HepG2 (cell line): ENCODE measurements around the gene COPS4. TPM values are rescaled to one million over a fixed set of nuclear protein-coding genes. Genes with fewer than 3 reads are reported as not detected.

Source experiments
- ATAC-seq: fragments of 200-7000 bp; cut with Tn5 transposase; 3 replicates; pipeline ENCODE4 v1.9.1; 2020; ENCODE audit warnings: mild to moderate bottlenecking, moderate library complexity
- BruUV-seq: library from RNA; stranded (reverse); fragments of 400-500 nt; replicated peaks from 2 replicates; lab custom pipeline; 2021; lab: Mats Ljungman, UMichigan
- CTCF ChIA-PET: fragments of 300-600 bp; formaldehyde crosslinking; extraction: SDS; loops from one replicate; lab custom pipeline; 2021; ENCODE audit warnings: low total read pairs, inconsistent platforms, low intra/inter-chr PET ratio; lab: Yijun Ruan, JAX
- POLR2A ChIA-PET: fragments of 350-600 bp; sonication (Branson Sonifier 250); formaldehyde crosslinking; loops from one replicate; lab custom pipeline; 2020; ENCODE audit warnings: antibody characterized with exemption, inconsistent platforms; lab: Yijun Ruan, JAX
- DNase-seq: peaks from one replicate; pipeline ENCODE4 v3.0.0-alpha.2; 2015; ENCODE audit warnings: low spot score
- FAIRE-seq: peaks from 3 replicates; lab custom pipeline; 2011; peaks lifted over from hg19 to GRCh38; lab: Jason Lieb, UNC
- H2AFZ ChIP-seq: one replicate; pipeline ENCODE4 v1.6.1; 2011; ENCODE audit warnings: low read length, inconsistent platforms
- H3K27ac ChIP-seq: fragments of 300-600 bp; 3 replicates; pipeline ENCODE4 v1.8.0; 2011; ENCODE audit warnings: mixed run types, mild to moderate bottlenecking, mixed read lengths, low read length, inconsistent platforms; ENCODE audit not compliant: insufficient read depth; ENCODE audit errors: extremely low read length
- H3K27me3 ChIP-seq, 2 experiments: fragments of 200-600 bp in 1 of 2; 2 replicates in 1 of 2; 3 replicates in 1 of 2; pipeline versions ENCODE4 v1.6.0 to v1.8.0; 2011; ENCODE audit warnings: low read length in 2 of 2, mild to moderate bottlenecking in 2 of 2, moderate library complexity in 2 of 2, inconsistent platforms in 1 of 2; ENCODE audit not compliant: insufficient read depth in 2 of 2, control insufficient read depth in 1 of 2
- H3K36me3 ChIP-seq, 2 experiments: fragments of 200-600 bp in 1 of 2; replicated peaks in 1 of 2; 2 replicates in 1 of 2; 3 replicates in 1 of 2; pipeline versions ENCODE4 v1.5.1 to v1.8.0; 2011; ENCODE audit warnings: low read length in 2 of 2, inconsistent platforms in 1 of 2; ENCODE audit not compliant: insufficient read depth in 2 of 2, control insufficient read depth in 1 of 2
- H3K4me1 ChIP-seq: 2 replicates; pipeline ENCODE4 v1.5.1; 2012; ENCODE audit warnings: low read length, inconsistent platforms; ENCODE audit not compliant: insufficient read depth
- H3K4me2 ChIP-seq: 2 replicates; pipeline ENCODE4 v1.6.0; 2011; ENCODE audit warnings: low read depth, low read length, inconsistent platforms
- H3K4me3 ChIP-seq, 3 experiments: fragments of 200-600 bp in 1 of 3; sonication (generic), shearing (Covaris generic) in 1 of 3; replicated peaks in 1 of 3; 2 replicates each; pipeline ENCODE4 v1.5.1; 2011 to 2016; ENCODE audit warnings: low read length in 3 of 3, inconsistent platforms in 2 of 3, low read depth in 2 of 3, mild to moderate bottlenecking in 2 of 3, control low read depth in 1 of 3, mixed read lengths in 1 of 3; ENCODE audit not compliant: insufficient read depth in 1 of 3
- H3K79me2 ChIP-seq: one replicate; pipeline ENCODE4 v1.6.1; 2011; ENCODE audit warnings: low read length, inconsistent platforms; ENCODE audit not compliant: insufficient read depth
- H3K9ac ChIP-seq: 2 replicates; pipeline ENCODE4 v1.6.0; 2011; ENCODE audit warnings: mild to moderate bottlenecking, low read depth, low read length, inconsistent platforms; ENCODE audit not compliant: insufficient read depth
- H3K9me3 ChIP-seq: 2 replicates; pipeline ENCODE4 v1.5.1; 2012; ENCODE audit warnings: mild to moderate bottlenecking, low read length
- H4K20me1 ChIP-seq: 2 replicates; pipeline ENCODE4 v1.6.0; 2011; ENCODE audit warnings: inconsistent platforms, mild to moderate bottlenecking, low read length, moderate library complexity; ENCODE audit not compliant: insufficient read depth
- KDM6A ChIP-seq: IDR thresholded peaks from 2 replicates; pipeline ENCODE4 v1.6.1; 2016; ENCODE audit warnings: low read depth
- KLF16 ChIP-seq, 2 experiments: sonication (generic) in 1 of 2; formaldehyde crosslinking in 1 of 2; IDR thresholded peaks; 2 replicates each; pipeline versions ENCODE4 v1.6.1 to v1.8.0; 2016 to 2023; ENCODE audit warnings: missing genetic modification reagents in 2 of 2, missing compliant biosample characterization in 1 of 2
- MTA3 ChIP-seq: sonication (generic); formaldehyde crosslinking; IDR thresholded peaks from 2 replicates; pipeline ENCODE4 v1.4.0; 2020; ENCODE audit warnings: missing genetic modification reagents
- PHF8 ChIP-seq: sonication (generic); formaldehyde crosslinking; IDR thresholded peaks from 2 replicates; pipeline ENCODE4 v1.5.0; 2020; ENCODE audit warnings: missing genetic modification reagents
- RNF2 ChIP-seq: fragments of 450-650 bp; conservative IDR thresholded peaks from 2 replicates; pipeline ENCODE4 v1.6.1; 2016; ENCODE audit warnings: low read depth
- ZKSCAN1 ChIP-seq: fragments of 150-350 bp; IDR thresholded peaks from 2 replicates; pipeline ENCODE4 v1.6.1; 2014; ENCODE audit warnings: low read length
- ZNF263 ChIP-seq: sonication (generic); formaldehyde crosslinking; IDR thresholded peaks from 2 replicates; pipeline ENCODE4 v1.4.0; 2020; ENCODE audit warnings: missing genetic modification reagents
- ZNF367 ChIP-seq: sonication (generic); formaldehyde crosslinking; IDR thresholded peaks from 2 replicates; pipeline ENCODE4 v1.4.0; 2020; ENCODE audit warnings: missing genetic modification reagents, borderline replicate concordance
- ZNF713 ChIP-seq: sonication (generic); formaldehyde crosslinking; IDR thresholded peaks from 2 replicates; pipeline ENCODE4 v1.4.0; 2020; ENCODE audit warnings: mild to moderate bottlenecking, missing genetic modification reagents
- WGBS: methylation state at CpG from one replicate; pipeline ENCODE4 v1.1.6; 2017; ENCODE audit warnings: low lambda C conversion rate; 5-methylcytosine and 5-hydroxymethylcytosine counted together
- in situ Hi-C: cut with HindIII; loops from 2 replicates; pipeline ENCODE4 v1.10.0; 2017; ENCODE audit warnings: low pct_unique_long_range_greater_than_20kb; ENCODE audit not compliant: extremely low pct_ligation_motif_present
- intact Hi-C: fragments of 100-400 bp; cut with micrococcal nuclease; formaldehyde crosslinking; loops from one replicate; pipeline ENCODE4 v1.10.0; 2022; ENCODE audit not compliant: unreplicated experiment
- polyA plus RNA-seq, 8 experiments: library from polyadenylated mRNA; depleted of rRNA in 3 of 8; stranded (reverse) in 7 of 8; unstranded in 1 of 8; fragments of >200 nt; fragmentation: Illumina TruSeq in 4 of 8; extraction: Trizol in 4 of 8; gene quantifications; 2 replicates each; pipeline versions ENCODE4 v1.2.1 to v1.2.3, GENCODE V29; 2011 to 2016; ENCODE audit warnings: low read depth in 4 of 8, missing spikeins in 1 of 8, mixed read lengths in 1 of 8; ENCODE audit not compliant: insufficient read depth in 1 of 8
- total RNA-seq, 5 experiments: library from RNA; depleted of rRNA; stranded (reverse); fragments of >200 nt; fragmentation: Illumina TruSeq; extraction: Trizol; gene quantifications; 2 replicates each; pipeline ENCODE4 v1.2.3, GENCODE V29; 2016; ENCODE audit warnings: low read depth in 1 of 5
- TF ChIP-seq, protein P1 (sequence below): sonication (generic); formaldehyde crosslinking; IDR thresholded peaks from 2 replicates; pipeline ENCODE4 v1.4.0; 2020; ENCODE audit warnings: missing genetic modification reagents, mild to moderate bottlenecking, borderline replicate concordance
- TF ChIP-seq, protein P2 (sequence below): sonication (generic); formaldehyde crosslinking; IDR thresholded peaks from 2 replicates; pipeline ENCODE4 v1.4.0; 2020; ENCODE audit warnings: mild to moderate bottlenecking, missing genetic modification reagents

The COPS4 gene
- total and polyA plus RNA-seq, 2 of the 13 experiments (the other 11 are each of a cell fraction or from before 2014, with no cell fraction given): 28.8 to 52.5 TPM

DNA sequence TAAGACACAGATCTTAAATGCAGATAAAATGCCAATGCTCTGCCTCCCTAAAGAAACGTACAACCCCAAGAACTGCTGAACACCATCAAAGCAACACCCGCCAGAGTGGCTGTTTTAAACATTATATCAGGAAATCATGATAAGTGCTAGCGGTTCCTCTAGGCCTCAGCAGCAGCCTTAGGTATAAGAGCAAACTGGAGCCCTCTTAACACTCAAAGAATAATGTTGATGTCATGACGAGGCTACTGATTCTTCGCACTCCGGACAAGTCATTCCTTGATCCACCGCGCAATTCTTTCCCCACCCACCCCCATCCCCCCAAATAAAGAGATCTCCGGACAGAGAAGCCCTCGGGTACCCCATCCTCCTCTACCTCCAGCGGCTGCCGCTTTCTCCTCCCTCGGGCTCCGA, 24.9 kb upstream of the COPS4 start (continued):
- TF ChIP-seq ZNF367 (CRISPR knock-in tag): no peak
- no peak for TF ChIP-seq ZKSCAN1
- TF ChIP-seq KDM6A (CRISPR knock-in tag): no peak
- TF ChIP-seq, protein P1, sequence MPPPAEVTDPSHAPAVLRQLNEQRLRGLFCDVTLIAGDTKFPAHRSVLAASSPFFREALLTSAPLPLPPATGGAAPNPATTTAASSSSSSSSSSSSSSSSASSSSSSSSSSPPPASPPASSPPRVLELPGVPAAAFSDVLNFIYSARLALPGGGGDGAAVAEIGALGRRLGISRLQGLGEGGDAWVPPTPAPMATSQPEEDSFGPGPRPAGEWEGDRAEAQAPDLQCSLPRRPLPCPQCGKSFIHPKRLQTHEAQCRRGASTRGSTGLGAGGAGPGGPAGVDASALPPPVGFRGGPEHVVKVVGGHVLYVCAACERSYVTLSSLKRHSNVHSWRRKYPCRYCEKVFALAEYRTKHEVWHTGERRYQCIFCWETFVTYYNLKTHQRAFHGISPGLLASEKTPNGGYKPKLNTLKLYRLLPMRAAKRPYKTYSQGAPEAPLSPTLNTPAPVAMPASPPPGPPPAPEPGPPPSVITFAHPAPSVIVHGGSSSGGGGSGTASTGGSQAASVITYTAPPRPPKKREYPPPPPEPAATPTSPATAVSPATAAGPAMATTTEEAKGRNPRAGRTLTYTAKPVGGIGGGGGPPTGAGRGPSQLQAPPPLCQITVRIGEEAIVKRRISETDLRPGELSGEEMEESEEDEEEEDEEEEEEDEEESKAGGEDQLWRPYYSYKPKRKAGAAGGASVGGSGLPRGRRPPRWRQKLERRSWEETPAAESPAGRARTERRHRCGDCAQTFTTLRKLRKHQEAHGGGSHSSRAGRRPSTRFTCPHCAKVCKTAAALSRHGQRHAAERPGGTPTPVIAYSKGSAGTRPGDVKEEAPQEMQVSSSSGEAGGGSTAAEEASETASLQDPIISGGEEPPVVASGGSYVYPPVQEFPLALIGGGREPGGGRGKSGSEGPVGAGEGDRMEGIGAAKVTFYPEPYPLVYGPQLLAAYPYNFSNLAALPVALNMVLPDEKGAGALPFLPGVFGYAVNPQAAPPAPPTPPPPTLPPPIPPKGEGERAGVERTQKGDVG (CRISPR knock-in tag): no peak
- peak; percentile 10; the same call in 1 of the 2 replicates for TF ChIP-seq PHF8
- TF ChIP-seq ZNF263 (CRISPR knock-in tag): no peak
- 0 out of 4 replicates have a peak, but pooled peaks of 1 of the 2 experiments have one; percentile 8 for TF ChIP-seq KLF16 (CRISPR knock-in tag; IDR thresholded peaks at IDR 0.05)

DNA sequence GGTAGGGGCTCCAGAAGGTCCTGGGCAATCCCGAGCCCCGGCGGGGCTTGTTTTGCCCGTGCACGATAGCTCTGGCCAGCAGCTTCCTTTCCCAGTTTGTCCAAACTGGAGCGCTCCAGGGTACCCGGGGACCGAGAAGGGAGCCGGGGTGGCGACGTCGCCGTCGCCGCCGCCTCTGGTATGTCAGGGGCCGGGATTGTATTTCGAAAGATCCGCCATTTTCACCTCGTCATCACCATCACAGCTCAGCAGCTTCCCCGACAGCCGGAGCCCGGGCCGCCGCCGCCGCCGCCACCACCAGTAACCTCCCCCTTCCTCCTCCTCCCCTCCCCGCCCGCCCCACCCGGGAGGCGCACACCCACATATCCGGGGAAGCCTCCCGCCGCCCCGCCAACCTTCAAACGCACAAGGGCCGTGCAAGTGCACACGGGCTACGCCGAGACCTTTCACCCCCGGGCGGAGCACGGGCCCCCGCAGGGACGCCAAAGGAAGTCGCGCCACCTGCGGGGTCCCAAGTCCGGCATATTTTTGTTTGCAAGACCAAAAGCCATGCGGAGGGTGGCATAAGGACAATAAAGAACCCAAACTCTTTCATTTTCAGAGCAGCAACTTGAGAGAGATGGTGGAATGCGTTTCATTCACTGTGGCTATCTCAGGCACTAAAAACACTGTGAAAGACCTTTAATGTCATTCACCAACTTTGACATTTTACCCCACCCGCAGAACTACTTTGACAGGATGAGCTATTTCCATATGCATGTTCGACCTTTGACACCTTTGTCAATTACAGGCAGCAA, 24.3 kb upstream of the COPS4 start, which contains the start of gene LIN54:
TSS of gene LIN54 (minus strand) at position 302 of the 797 bp plus-strand sequence. CDS start 25,979 bp downstream, outside the sequence.
- Histone ChIP-seq H4K20me1 (peaks cover 7% of the 10 kb centered on the region; the same call in 1 of the 2 replicates), H2AFZ (no peak within 1 kb of the TSS), H3K27ac (peak within 1 kb of the TSS; percentile 94), H3K4me2 (peak within 1 kb of the TSS; percentile 86), H3K4me1 (peaks cover 37% of the 10 kb centered on the region), H3K9ac (peak within 1 kb of the TSS; percentile 90), H3K4me3 (peak within 1 kb of the TSS; percentile 90 to 93 (median 92)), H3K9me3 (no peaks in the 10 kb centered on the region), H3K79me2 (peaks cover 61% of the 10 kb centered on the region), H3K36me3 (no peaks in the 10 kb centered on the region; a peak in 1 of 5 replicates), H3K27me3 (no peaks in the 10 kb centered on the region; a peak in 2 of 5 replicates)
- intact Hi-C loops: loop anchor here (1.0 to 5.0 kb wide), 2 partner anchors 20 to 123 kb away; no protein-coding TSS in a partner anchor
- no TSS peak for BruUV-seq
- CTCF ChIA-PET: no interaction called here
- in situ Hi-C loops: loop anchor here (5.0 kb wide), 1 partner anchor 123 kb away; no protein-coding TSS in a partner anchor
- FAIRE-seq (no peak), ATAC-seq (peak; percentile 75), DNase-seq (peak; percentile 90)
- POLR2A ChIA-PET: interaction anchor here (1.0 to 3.4 kb wide), 6 partner anchors 21 to 636 kb away, joined by 3 to 96 read pairs (median 6); partner anchors contain the start of genes COPS4, COQ2 and THAP9
- WGBS: 2% methylated on average over 23 of the region's 54 CpGs
- TF ChIP-seq ZNF713 (CRISPR knock-in tag) (no peak), MTA3 (CRISPR knock-in tag) (no peak), RNF2 (no peak)
- TF ChIP-seq, protein P2, sequence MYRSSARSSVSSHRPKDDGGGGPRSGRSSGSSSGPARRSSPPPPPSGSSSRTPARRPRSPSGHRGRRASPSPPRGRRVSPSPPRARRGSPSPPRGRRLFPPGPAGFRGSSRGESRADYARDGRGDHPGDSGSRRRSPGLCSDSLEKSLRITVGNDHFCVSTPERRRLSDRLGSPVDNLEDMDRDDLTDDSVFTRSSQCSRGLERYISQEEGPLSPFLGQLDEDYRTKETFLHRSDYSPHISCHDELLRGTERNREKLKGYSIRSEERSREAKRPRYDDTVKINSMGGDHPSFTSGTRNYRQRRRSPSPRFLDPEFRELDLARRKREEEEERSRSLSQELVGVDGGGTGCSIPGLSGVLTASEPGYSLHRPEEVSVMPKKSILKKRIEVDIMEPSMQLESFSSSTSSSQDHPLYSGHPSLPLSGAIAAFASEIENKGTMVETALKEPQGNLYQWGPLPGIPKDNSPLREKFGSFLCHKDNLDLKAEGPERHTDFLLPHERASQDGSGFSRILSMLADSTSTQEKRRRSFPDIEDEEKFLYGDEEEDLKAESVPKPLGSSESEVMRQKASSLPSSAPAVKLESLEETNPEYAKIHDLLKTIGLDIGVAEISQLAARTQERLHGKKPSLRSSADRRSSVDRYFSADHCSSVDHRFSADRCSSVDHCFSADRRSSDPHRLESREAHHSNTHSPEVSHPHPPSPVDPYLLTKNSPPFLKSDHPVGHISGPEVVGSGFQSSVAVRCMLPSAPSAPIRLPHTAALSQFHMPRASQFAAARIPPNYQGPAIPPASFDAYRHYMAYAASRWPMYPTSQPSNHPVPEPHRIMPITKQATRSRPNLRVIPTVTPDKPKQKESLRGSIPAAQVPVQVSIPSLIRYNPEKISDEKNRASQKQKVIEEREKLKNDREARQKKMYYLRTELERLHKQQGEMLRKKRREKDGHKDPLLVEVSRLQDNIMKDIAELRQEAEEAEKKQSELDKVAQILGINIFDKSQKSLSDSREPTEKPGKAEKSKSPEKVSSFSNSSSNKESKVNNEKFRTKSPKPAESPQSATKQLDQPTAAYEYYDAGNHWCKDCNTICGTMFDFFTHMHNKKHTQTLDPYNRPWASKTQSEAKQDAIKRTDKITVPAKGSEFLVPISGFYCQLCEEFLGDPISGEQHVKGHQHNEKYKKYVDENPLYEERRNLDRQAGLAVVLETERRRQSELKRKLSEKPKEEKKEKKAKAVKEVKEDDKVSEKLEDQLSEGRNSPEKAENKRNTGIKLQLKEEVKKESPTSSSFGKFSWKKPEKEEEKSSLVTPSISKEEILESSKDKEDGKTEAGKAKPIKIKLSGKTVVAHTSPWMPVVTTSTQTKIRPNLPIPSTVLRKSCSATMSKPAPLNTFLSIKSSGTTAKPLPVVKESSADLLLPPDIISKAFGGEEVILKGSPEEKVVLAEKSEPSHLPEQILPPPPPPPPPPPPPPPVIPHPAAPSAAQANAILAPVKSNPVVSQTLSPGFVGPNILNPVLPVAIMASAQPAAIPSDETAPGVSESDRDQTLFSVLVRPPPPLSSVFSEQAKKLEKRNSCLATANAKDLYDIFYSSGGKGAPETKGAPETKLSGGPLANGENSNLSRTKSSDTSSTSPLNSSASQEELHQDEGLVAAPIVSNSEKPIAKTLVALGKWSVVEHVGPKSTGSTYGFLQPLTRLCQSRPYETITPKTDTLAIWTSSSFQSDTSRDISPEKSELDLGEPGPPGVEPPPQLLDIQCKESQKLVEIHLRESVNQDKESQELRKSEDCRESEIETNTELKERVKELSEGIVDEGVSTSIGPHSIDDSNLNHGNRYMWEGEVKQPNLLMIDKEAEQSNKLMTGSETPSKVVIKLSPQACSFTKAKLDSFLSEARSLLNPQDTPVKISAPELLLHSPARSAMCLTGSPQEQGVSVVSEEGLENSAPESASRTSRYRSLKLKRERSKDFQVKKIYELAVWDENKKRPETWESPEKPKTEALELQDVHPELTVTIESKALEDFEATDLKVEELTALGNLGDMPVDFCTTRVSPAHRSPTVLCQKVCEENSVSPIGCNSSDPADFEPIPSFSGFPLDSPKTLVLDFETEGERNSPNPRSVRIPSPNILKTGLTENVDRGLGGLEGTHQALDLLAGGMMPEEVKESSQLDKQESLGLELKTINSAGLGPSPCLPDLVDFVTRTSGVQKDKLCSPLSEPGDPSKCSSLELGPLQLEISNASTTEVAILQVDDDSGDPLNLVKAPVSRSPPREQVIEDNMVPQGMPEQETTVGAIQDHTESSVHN (CRISPR knock-in tag): no peak
